ENCODE data around the gene NIM1K.
"Not testable (repeated sequence)": the region's sequence is repeated elsewhere in the genome, so short reads cannot be mapped to it uniquely, and the experiment has no call there.

Gene NIM1K

GRCh38 chr5:43325624-43326023 lies 133.6 kb downstream of the NIM1K start:
- H3K27ac ChIP-seq (ENCODE audit: insufficient read depth, low read depth, low read length, poor library complexity, severe bottlenecking); H3K36me3 ChIP-seq (ENCODE audit: control insufficient read depth, insufficient read depth, low read length); H3K4me1 ChIP-seq (ENCODE audit: control insufficient read depth, insufficient read depth, low read length); H3K27me3 ChIP-seq (ENCODE audit: control insufficient read depth, insufficient read depth, low read length, poor library complexity, severe bottlenecking); H3K9me3 ChIP-seq (ENCODE audit: control insufficient read depth, low read length); H3K4me3 ChIP-seq (ENCODE audit: insufficient read depth, low read depth, low read length): not testable (repeated sequence)

Measured in ectodermal cell (in vitro differentiated cells).